Measurements from ENCODE around the gene NT5DC2. TPM values are rescaled to one million over a fixed set of nuclear protein-coding genes. Genes with fewer than 3 reads are reported as not detected.

The NT5DC2 gene
- total and polyA plus RNA-seq, 2 of the 8 experiments (the other 6 are each of a cell fraction or from before 2014, with no cell fraction given): 331 to 477 TPM

DNA sequence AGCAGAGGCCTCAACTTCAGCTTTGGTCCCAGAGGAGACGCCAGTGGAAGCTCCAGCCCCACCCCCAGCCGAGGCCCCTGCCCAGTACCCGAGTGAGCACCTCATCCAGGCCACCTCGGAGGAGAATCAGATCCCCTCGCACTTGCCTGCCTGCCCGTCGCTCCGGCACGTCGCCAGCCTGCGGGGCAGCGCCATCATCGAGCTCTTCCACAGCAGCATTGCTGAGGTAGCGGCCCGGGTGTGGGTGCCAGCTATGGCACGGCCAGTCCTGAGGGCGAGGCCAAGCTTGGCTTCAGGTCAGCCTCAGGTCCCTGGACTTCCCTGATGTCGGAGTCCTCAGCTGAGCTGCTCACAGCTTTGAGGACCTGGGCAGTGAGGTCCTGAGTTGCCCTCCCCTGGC lies 44.2 kb downstream of the NT5DC2 start:
- WGBS, 2 experiments (ENCODE audit: extremely low coverage in 1 of 2, insufficient coverage in 1 of 2, insufficient read length in 1 of 2, insufficient replicate concordance in 2 of 2, low coverage in 1 of 2, low lambda C conversion rate in 2 of 2, missing lambda C conversion rate in 1 of 2): 97% methylated on average over 15 of the region's 18 CpGs; no CpG with 5 or more reads in 1 of the 2 experiments
- no peak for DNase-seq (ENCODE audit: low read depth in 1 of 2, low spot score in 2 of 2)
- no peak for FAIRE-seq
- POLR2A ChIA-PET (ENCODE audit: partially characterized antibody): interaction anchor here (0.8 to 3.0 kb wide), 6 partner anchors 9 to 40 kb away, joined by 3 to 16 read pairs (median 4); no protein-coding TSS in a partner anchor
- Histone ChIP-seq H3K14ac (ENCODE audit: insufficient read length) (no peak overlapping the region), H4K20me1 (replicated peaks in 1 of 2; ENCODE audit: control insufficient read depth in 1 of 2, insufficient read depth in 2 of 2, low read length in 2 of 2) (peaks cover 0 to 22% of the 10 kb centered on the region in 2 experiments), H3K4me2 (ENCODE audit: insufficient read depth in 1 of 2, low read depth in 2 of 2, low read length in 2 of 2) (no peak overlapping the region), H4K91ac (replicated peaks; ENCODE audit: insufficient read length, low read length) (no peak overlapping the region), H2AK5ac (ENCODE audit: low read depth, low read length) (no peak overlapping the region), H2BK120ac (replicated peaks; ENCODE audit: low read depth, low read length) (no peak overlapping the region), H2BK5ac (ENCODE audit: low read depth, low read length) (no peak overlapping the region; the same call in 1 of the 2 replicates), H3K4me3 (ENCODE audit: extremely low read depth in 1 of 4, insufficient read depth in 2 of 4, low read depth in 3 of 4, low read length in 4 of 4) (no peak overlapping the region), H3K23me2 (ENCODE audit: low read depth, low read length) (no peaks in the 10 kb centered on the region), H2BK12ac (ENCODE audit: low read depth, low read length) (no peak overlapping the region), H3K56ac (replicated peaks; ENCODE audit: insufficient read length, low read depth, low read length) (no peak overlapping the region), H3K79me2 (ENCODE audit: control insufficient read depth in 1 of 2, insufficient read depth in 2 of 2, low read length in 2 of 2) (no peaks in the 10 kb centered on the region), H3K9me3 (ENCODE audit: insufficient read depth in 2 of 2, low read depth in 1 of 2, low read length in 1 of 2) (no peaks in the 10 kb centered on the region), H3K27me3 (replicated peaks in 1 of 4; ENCODE audit: control insufficient read depth in 3 of 4, extremely low read depth in 1 of 4, insufficient read depth in 3 of 4, low read length in 3 of 4) (no peaks in the 10 kb centered on the region), H2BK15ac (ENCODE audit: low read length) (no peak overlapping the region), H3K23ac (ENCODE audit: insufficient read length) (no peak overlapping the region), H3K9ac (replicated peaks in 1 of 4; ENCODE audit: extremely low read depth in 1 of 4, low read depth in 3 of 4, low read length in 3 of 4) (no peak overlapping the region), H3K36me3 (ENCODE audit: control insufficient read depth in 2 of 4, insufficient read depth in 4 of 4, low read length in 3 of 4) (peaks cover 21 to 62% (median 43%) of the 10 kb centered on the region in 4 experiments), H3K27ac (ENCODE audit: low read depth, low read length) (no peak overlapping the region), H2AFZ (ENCODE audit: low read length) (no peak overlapping the region), H4K8ac (ENCODE audit: extremely low read depth, insufficient read depth, low read length) (no peak overlapping the region), H3K4me1 (replicated peaks in 1 of 4; ENCODE audit: control insufficient read depth in 3 of 4, insufficient read depth in 4 of 4, low read length in 3 of 4) (peaks cover 0 to 1% (median under 1%) of the 10 kb centered on the region in 4 experiments; a peak in 3 of 7 replicates), H4K5ac (ENCODE audit: insufficient read length, low read depth, low read length) (no peak overlapping the region), H2BK20ac (ENCODE audit: low read length) (no peak overlapping the region), H3K79me1 (ENCODE audit: low read depth, low read length) (no peaks in the 10 kb centered on the region; the same call in 1 of the 2 replicates), H3K18ac (ENCODE audit: extremely low read depth, low read length) (no peak overlapping the region), H3K4ac (replicated peaks; ENCODE audit: insufficient read length, low read depth, low read length) (no peak overlapping the region)
- TF ChIP-seq SRF (IDR thresholded peaks at IDR 0.05; ENCODE audit: low read depth, low read length): no peak
- TF ChIP-seq TAF7 (optimal IDR thresholded peaks at IDR 0.05; ENCODE audit: borderline replicate concordance, low read depth, low read length): no peak
- TF ChIP-seq, protein P1, sequence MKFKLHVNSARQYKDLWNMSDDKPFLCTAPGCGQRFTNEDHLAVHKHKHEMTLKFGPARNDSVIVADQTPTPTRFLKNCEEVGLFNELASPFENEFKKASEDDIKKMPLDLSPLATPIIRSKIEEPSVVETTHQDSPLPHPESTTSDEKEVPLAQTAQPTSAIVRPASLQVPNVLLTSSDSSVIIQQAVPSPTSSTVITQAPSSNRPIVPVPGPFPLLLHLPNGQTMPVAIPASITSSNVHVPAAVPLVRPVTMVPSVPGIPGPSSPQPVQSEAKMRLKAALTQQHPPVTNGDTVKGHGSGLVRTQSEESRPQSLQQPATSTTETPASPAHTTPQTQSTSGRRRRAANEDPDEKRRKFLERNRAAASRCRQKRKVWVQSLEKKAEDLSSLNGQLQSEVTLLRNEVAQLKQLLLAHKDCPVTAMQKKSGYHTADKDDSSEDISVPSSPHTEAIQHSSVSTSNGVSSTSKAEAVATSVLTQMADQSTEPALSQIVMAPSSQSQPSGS (IDR thresholded peaks at IDR 0.05; ENCODE audit: low read length): no peak
- no peak for TF ChIP-seq CTBP2 (IDR thresholded peaks at IDR 0.05; ENCODE audit: borderline replicate concordance, insufficient read depth, insufficient read length, low read length)
- TF ChIP-seq HDAC6 (IDR thresholded peaks at IDR 0.05; ENCODE audit: low read depth, low read length): no peak
- no peak for TF ChIP-seq YY1 (IDR thresholded peaks at IDR 0.05; ENCODE audit: low read depth, low read length)
- TF ChIP-seq CHD1 (IDR thresholded peaks at IDR 0.05; ENCODE audit: low read depth, low read length): no peak
- TF ChIP-seq BACH1 (IDR thresholded peaks at IDR 0.05; ENCODE audit: low read length): no peak
- no peak for TF ChIP-seq SIRT6 (IDR thresholded peaks at IDR 0.05; ENCODE audit: low read length)
- TF ChIP-seq KDM1A (IDR thresholded peaks at IDR 0.05; ENCODE audit: borderline replicate concordance, low read length): no peak
- CTCF ChIA-PET (ENCODE audit: partially characterized antibody): interaction anchor here (0.7 to 2.0 kb wide), 6 partner anchors 9 to 101 kb away, joined by 3 to 7 read pairs (median 4); no protein-coding TSS in a partner anchor
